ENCODE measurements around the gene GGACT. TPM values are rescaled to one million over a fixed set of nuclear protein-coding genes. Genes with fewer than 3 reads are reported as not detected.

The GGACT gene
- total RNA-seq, 2 donors from 2014 or later = 6.7 to 10.0 TPM

DNA sequence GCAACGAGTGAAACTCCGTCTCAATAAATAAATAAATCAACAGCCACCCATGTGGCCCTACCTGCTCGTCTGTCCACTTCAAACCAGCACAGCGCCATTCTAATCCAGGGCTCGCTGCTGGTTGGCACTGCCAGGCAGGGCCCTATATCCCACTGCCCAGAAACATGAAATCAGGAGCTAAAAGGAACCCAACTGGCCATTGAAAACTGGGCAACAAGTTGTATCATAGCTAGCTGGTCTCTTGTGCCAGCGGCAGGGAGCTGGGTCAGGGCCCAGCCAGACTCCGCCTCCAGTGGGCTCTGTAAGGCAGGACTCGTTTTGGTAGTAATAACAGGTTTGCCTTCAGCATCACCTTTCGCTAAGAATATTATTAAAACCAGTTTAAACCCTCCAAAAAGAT, 39.3 kb downstream of the GGACT start:
- intact Hi-C loops (cut with DNase I) = no loop called here
- Histone ChIP-seq H3K4me3 (no peak overlapping the region), H3K4me1 (no peaks in the 10 kb centered on the region), H3K27ac (no peak overlapping the region), H3K9ac (ENCODE audit: low read depth in 2 of 2, low read length in 2 of 2) (no peak overlapping the region), H3K27me3 (no peaks in the 10 kb centered on the region), H3K9me3 (no peaks in the 10 kb centered on the region), H3K36me3 (no peaks in the 10 kb centered on the region)
- TF ChIP-seq, protein P1, sequence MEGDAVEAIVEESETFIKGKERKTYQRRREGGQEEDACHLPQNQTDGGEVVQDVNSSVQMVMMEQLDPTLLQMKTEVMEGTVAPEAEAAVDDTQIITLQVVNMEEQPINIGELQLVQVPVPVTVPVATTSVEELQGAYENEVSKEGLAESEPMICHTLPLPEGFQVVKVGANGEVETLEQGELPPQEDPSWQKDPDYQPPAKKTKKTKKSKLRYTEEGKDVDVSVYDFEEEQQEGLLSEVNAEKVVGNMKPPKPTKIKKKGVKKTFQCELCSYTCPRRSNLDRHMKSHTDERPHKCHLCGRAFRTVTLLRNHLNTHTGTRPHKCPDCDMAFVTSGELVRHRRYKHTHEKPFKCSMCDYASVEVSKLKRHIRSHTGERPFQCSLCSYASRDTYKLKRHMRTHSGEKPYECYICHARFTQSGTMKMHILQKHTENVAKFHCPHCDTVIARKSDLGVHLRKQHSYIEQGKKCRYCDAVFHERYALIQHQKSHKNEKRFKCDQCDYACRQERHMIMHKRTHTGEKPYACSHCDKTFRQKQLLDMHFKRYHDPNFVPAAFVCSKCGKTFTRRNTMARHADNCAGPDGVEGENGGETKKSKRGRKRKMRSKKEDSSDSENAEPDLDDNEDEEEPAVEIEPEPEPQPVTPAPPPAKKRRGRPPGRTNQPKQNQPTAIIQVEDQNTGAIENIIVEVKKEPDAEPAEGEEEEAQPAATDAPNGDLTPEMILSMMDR (IDR thresholded peaks at IDR 0.05) = no peak
- no peak for DNase-seq

DNA sequence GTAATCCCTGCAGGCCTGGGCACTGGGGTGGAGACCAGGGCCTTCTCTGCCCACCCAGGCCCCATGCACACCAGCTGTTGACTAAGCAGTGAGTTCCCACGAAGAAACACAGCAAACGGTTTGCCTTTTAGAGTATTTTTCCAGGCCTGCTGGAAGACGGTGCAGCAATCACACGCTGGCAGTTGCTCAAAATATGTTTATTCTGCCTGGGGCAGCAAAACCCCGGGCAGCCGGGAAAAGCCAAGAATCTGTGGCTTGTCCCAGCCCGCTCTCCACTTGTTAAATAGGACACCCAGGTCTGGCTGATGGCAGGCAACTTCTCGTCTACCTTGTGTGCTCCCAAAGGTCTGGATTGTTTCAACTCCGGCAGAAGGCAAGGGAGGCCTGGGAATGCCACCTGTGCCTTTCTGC, 40.8 kb downstream of the GGACT start:
- intact Hi-C loops (cut with DNase I) = no loop called here
- Histone ChIP-seq H3K36me3 (no peaks in the 10 kb centered on the region), H3K27ac (no peak overlapping the region), H3K9ac (ENCODE audit: low read depth in 2 of 2, low read length in 2 of 2) (no peak overlapping the region), H3K9me3 (no peaks in the 10 kb centered on the region), H3K27me3 (no peaks in the 10 kb centered on the region), H3K4me3 (no peak overlapping the region), H3K4me1 (no peaks in the 10 kb centered on the region)
- TF ChIP-seq, protein P1 (IDR thresholded peaks at IDR 0.05) = no peak
- no peak for DNase-seq

GRCh38 chr13:100546713-100547405, 41.7 kb downstream of the GGACT start:
- intact Hi-C loops (cut with DNase I) = no loop called here
- TF ChIP-seq, protein P1 (IDR thresholded peaks at IDR 0.05) = no peak
- Histone ChIP-seq H3K9me3 (no peaks in the 10 kb centered on the region), H3K4me1 (no peaks in the 10 kb centered on the region), H3K36me3 (no peaks in the 10 kb centered on the region), H3K9ac (ENCODE audit: low read depth in 2 of 2, low read length in 2 of 2) (no peak overlapping the region), H3K27ac (no peak overlapping the region), H3K4me3 (no peak overlapping the region), H3K27me3 (no peaks in the 10 kb centered on the region)
- no peak for DNase-seq

GRCh38 chr13:100545684-100546061, 42.9 kb downstream of the GGACT start:
- H3K9me3 ChIP-seq = no peaks in the 10 kb centered on the region
- H3K27me3 ChIP-seq = no peaks in the 10 kb centered on the region
- H3K4me1 ChIP-seq = no peaks in the 10 kb centered on the region
- H3K4me3 ChIP-seq = no peak overlapping the region
- intact Hi-C loops (cut with DNase I) = no loop called here
- no peaks in the 10 kb centered on the region for H3K36me3 ChIP-seq
- TF ChIP-seq, protein P1 (IDR thresholded peaks at IDR 0.05) = no peak
- H3K9ac ChIP-seq (ENCODE audit: low read depth in 2 of 2, low read length in 2 of 2) = no peak overlapping the region
- DNase-seq = no peak
- H3K27ac ChIP-seq = no peak overlapping the region

- intact Hi-C loops (cut with DNase I) = no loop called here
- no peak overlapping the region for H3K4me3 ChIP-seq
- no peaks in the 10 kb centered on the region for H3K36me3 ChIP-seq
- H3K4me1 ChIP-seq = no peaks in the 10 kb centered on the region
- no peaks in the 10 kb centered on the region for H3K27me3 ChIP-seq
- H3K27ac ChIP-seq = no peak overlapping the region
- no peak for DNase-seq
- TF ChIP-seq, protein P1 (IDR thresholded peaks at IDR 0.05) = no peak
- H3K9me3 ChIP-seq = no peaks in the 10 kb centered on the region
- H3K9ac ChIP-seq (ENCODE audit: low read depth in 2 of 2, low read length in 2 of 2) = no peak overlapping the region
Observed at GRCh38 chr13:100544866-100545683, 43.5 kb downstream of the GGACT start.
